Stimulated activated CD4-positive, alpha-beta T cell treated with anti-CD3 and anti-CD28 coated beads, Interleukin-12 subunit alpha, Interleukin-12 subunit beta, amount 100 ng/mL, for 24 hours (primary cell): ENCODE results near the gene ARHGEF37.

ENCODE experiments used
- DNase-seq, 2 experiments: peaks; one replicate each; pipeline ENCODE4 v3.0.0-alpha.2; 2020; ENCODE audit warnings: low read depth in 2 of 2

ARHGEF37 gene

DNA sequence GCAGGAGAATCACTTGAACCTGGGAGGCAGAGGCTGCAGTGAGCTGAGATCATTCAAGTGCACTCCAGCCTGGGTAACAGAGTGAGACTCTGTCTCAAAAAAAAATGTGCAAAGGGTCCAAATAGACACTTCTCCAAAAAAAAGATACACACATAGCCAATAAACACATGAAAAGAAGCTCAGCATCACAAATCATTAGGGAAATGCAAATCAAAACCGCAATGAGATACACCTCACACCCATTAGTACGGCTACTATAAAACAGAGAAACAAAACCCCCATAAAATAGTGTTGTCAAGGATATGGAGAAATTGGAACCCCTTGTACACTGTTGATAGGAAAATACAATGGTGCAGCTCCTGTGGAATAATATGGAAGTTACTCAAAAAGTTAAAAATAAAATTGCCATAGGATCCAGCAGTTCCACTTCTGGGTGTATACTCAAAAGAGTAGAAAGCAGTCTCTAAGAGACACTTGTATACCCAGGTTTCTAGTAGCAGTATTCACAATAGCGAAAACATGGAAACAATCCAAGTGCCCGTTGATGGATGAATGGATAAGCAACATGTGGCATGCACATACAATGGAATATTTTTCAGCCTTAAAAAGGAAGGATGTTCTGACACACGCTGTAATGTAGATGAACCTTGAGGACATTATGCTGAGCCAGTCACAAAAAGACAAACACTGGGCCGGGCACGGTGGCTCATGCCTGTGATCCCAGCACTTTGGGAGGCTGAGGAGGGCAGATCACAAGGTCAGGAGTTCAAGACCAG, 91.6 kb downstream of the ARHGEF37 start:
- DNase-seq, result no peak

DNA sequence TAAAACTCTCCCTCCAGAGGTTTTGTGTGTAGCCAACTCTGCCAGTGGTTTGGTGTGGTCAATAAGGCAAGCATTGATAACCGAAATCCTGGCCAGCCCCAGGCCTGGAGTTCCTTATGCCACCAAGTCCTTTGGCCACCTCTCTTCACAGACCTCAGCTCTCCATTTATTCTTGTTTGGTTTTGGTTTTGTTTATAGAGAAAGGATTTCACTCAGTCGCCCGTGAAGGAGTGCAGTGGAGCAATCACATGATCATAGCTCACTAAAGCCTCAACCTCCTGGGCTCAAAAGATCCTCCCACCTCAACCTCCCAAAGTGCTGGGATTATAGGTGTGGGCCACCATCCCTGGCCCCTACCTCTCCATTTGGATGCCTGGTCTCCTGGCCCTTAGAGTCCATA, 93.4 kb downstream of the ARHGEF37 start:
- DNase-seq, result no peak

DNA sequence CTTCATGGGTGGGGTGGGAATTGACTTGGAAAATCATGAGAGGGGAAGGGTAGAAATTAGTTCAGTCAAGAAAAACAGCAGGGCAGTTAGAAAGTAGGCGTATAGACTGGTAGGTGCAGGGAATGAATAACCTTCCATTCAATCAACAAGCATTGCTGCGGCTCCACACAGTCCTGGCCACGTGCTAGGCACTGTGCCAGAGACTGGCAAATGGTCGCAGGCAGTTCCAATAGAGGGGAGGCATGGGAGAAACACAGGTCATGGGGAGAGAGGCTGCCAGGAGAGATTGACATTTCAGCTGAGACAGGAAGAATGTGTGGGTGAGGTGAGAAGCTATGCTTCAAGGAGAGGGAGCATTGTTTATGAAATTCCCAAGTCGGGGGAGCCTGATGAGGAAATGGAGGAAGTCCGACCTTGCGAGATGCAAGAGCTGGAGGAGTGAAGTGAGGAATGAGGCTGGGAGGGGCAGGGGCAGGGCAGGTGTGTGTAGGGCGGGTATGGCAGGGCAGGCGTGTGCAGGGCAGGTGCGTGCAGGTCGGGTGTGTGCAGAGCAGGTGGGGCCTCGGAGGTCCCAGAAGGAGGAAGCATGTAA, 94.4 kb downstream of the ARHGEF37 start:
- no peak for DNase-seq

GRCh38 chr5:149677731-149678130, 96.4 kb downstream of the ARHGEF37 start:
- DNase-seq, result no peak

- no peak for DNase-seq
Observed at GRCh38 chr5:149679876-149680809, 98.8 kb downstream of the ARHGEF37 start.

DNA sequence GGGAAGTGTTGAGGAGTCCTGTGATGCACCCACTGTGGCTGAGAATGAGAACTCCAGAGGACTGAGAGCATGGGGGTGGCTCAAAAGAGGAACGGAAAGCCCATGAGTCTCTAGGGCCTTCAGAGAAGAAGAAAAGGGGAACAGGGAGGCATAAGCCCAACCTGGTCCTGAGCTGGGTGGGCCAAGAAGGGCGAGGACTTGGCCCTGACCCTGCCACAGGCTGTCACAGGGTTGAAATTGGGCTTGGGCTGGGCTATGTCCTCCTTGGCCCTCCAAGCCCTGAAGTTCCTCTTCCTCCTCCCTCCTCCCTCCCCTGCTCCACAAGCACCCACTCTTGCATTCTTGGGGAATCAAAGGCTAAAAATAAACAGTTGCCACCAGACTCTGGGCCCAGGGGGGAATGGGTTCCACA, 99.5 kb downstream of the ARHGEF37 start:
- DNase-seq, result no peak

DNA sequence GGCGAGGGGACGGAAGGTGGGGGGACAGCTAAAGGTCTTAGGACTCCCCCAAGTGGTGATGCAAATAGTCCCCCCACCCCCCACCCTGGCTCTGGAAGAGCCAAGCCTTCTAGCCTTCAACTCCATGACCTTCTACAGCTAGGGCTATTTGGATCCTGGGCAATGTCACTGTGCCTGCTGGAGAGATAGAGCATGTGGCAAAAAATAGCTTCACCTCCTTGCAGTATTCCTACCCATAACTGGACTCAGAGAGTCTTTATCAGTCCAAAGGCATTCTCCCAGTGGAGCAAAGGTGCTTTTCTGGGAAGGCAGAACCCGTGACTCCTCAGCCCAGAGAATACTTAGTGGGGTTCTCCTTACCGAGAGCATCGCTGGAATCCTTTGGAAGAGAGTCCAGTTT, 100.0 kb downstream of the ARHGEF37 start:
- DNase-seq, result no peak

GRCh38 chr5:149681922-149682321, 100.6 kb downstream of the ARHGEF37 start:
- DNase-seq, result no peak

DNA sequence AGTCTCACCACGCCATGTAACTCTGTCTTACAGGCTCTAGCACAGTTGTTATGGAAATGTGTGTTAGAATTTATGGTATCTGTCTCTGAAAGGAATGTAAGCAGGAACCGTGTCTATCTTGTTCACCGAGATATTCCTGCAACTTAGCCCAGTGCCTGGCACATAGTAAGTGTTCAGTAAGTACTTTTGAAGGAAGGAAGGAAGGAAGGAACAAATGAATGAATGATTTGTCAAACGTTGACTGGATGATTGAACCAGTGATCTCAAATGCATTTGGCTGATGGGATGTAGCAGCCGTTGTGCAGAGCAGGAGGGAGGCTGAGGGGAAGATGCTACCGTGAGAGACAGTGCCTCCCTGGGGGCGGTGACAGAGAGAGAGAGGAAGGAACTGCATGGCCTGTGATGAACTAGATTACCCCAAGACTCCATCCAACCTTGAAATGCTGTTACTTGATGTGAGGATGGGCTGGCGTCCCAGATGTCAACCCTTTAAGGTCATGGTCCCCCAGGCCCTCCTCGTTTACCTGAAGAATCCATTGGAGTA, 101.3 kb downstream of the ARHGEF37 start:
- DNase-seq, result no peak

DNA sequence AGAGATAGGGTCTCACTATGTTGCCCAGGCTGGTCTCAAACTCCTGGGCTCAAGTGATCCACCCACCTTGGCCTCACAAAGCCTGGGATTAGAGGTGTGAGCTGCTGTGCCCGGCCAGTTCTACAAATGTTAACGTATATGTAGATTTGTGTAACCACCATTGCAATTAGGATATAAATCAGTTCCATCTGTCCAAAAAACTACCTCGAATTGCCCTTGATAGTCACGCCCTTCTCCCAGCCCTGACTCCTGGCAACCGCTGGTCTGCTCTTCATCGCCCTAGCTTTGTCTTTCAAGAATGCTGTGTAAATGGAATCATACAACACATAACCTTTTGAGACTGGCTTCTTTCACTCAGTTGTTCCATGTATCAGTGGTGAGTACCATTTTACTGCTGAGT, 102.7 kb downstream of the ARHGEF37 start:
- DNase-seq, result no peak

- DNase-seq, result no peak
Observed at GRCh38 chr5:149684371-149684770, 103.1 kb downstream of the ARHGEF37 start.
